Astrocyte of the spinal cord (primary cell): ENCODE measurements around the gene CTNNBL1.
"Not testable (repeated sequence)": the region's sequence is repeated elsewhere in the genome, so short reads cannot be mapped to it uniquely, and the experiment has no call there.

Source experiments
- DNase-seq: peaks from one replicate; pipeline ENCODE4 v3.0.0; 2011; ENCODE audit warnings: low read depth, low spot score
- H3K4me3 ChIP-seq: 2 replicates; pipeline ENCODE4 v1.5.1; 2011; ENCODE audit warnings: low read depth, mild to moderate bottlenecking, low read length, moderate library complexity
- CTCF ChIP-seq: IDR thresholded peaks from 2 replicates; pipeline ENCODE4 v1.5.1; 2012; ENCODE audit warnings: low read depth, mild to moderate bottlenecking, low read length, inconsistent platforms
- in situ Hi-C: cut with HindIII; loops from 2 replicates; pipeline ENCODE4 v1.10.0; 2017; ENCODE audit warnings: low sequenced_read_pairs

The CTNNBL1 gene

GRCh38 chr20:37706298-37706697 is 12.5 kb downstream of the CTNNBL1 start:
- no peak for DNase-seq
- H3K4me3 ChIP-seq: no peak overlapping the region
- no peak for TF ChIP-seq CTCF
- in situ Hi-C loops: no loop called here

GRCh38 chr20:37711001-37711400 is 17.2 kb downstream of the CTNNBL1 start:
- DNase-seq: no peak
- in situ Hi-C loops: no loop called here
- no peak overlapping the region for H3K4me3 ChIP-seq
- TF ChIP-seq CTCF: no peak

- TF ChIP-seq CTCF: no peak
- no peak for DNase-seq
- in situ Hi-C loops: no loop called here
- no peak overlapping the region for H3K4me3 ChIP-seq
These were observed 18.4 kb downstream of the CTNNBL1 start for GRCh38 chr20:37711994-37712964.

GRCh38 chr20:37713396-37713795 is 19.6 kb downstream of the CTNNBL1 start:
- no peak for DNase-seq
- no peak overlapping the region for H3K4me3 ChIP-seq
- no peak for TF ChIP-seq CTCF
- in situ Hi-C loops: no loop called here

- H3K4me3 ChIP-seq: no peak overlapping the region
- DNase-seq: peak; percentile 43
- no peak for TF ChIP-seq CTCF
- in situ Hi-C loops: no loop called here
These were observed 21.3 kb downstream of the CTNNBL1 start for GRCh38 chr20:37714978-37715672.

- no peak for TF ChIP-seq CTCF
- in situ Hi-C loops: no loop called here
- no peak overlapping the region for H3K4me3 ChIP-seq
- no peak for DNase-seq
These were observed 27.9 kb downstream of the CTNNBL1 start for GRCh38 chr20:37721751-37722150.

GRCh38 chr20:37722312-37722711 is 28.5 kb downstream of the CTNNBL1 start:
- H3K4me3 ChIP-seq, DNase-seq, in situ Hi-C loops: not testable (repeated sequence)
